ENCODE data around the gene BEND3.
"Not testable (repeated sequence)": the region's sequence is repeated elsewhere in the genome, so short reads cannot be mapped to it uniquely, and the experiment has no call there.

The BEND3 gene

GRCh38 chr6:107120404-107120803 is 5.1 kb upstream of the BEND3 start:
- DNase-seq, result no peak

DNA sequence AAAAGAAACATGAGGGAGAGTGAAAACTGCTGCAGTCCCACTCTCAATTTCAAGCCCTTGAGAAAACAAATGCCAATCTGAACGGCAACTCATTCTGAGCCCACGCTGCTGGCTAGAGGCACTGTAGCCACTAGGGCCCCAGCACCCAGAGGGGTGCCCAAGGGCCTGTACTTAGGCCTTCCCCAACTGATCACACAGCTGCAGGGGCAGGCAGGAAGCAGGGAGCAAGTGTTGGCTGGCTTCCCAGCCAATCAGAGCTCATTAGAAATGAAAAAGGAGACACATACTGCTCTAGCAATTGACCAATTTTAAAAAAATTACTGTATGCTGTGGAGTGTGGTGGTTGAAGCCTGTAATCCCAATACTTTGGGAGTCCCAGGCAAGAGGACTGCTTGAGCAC is 3.7 kb upstream of the BEND3 start:
- DNase-seq, result no peak

- DNase-seq, result not testable (repeated sequence)
These were observed 3.2 kb upstream of the BEND3 start for GRCh38 chr6:107118540-107118939.

GRCh38 chr6:107116931-107117330 is 1.6 kb upstream of the BEND3 start:
- DNase-seq, result no peak

- DNase-seq, result no peak
These were observed 1.1 kb upstream of the BEND3 start for GRCh38 chr6:107116328-107116892.

DNA sequence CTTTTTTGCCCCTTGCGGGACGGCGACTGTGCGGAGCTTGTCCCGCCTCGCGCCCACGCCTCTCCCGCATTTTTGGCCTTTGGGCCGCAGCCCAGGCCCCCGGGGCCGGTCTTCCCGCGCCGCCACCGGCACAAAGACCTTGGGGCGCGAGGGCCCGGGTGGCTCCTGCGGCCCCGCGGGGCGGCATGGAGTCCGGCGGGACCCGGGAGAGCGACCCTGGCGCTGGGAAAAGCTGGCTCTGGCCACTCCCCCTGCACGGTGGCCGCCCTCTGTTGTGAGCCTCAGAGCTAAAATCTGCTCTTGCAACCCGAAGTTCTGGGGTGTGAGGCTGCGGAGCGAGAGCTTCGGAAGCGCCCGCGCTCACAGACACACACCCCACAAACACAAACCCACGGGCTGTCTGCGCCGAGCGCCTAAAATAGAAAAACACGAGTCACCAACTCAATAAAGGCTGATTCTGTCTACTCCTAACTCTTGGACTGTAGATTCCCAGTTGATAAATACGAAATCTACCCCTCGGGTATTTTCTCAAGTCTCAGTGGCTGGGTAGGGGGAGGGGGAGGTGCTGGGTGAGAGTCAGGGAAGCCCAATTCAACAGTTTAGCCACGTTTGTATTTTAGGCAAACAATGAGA is 496 bp upstream of the BEND3 start:
- DNase-seq, result peak in 1 of 4 experiments; percentile 6

- peak; percentile 38 to 63 (median 42) for DNase-seq
These were observed 946 bp downstream of the BEND3 start for GRCh38 chr6:107114213-107114925.

- DNase-seq, result no peak
These were observed 5.1 kb downstream of the BEND3 start for GRCh38 chr6:107110200-107110599.

- no peak for DNase-seq
These were observed 7.0 kb downstream of the BEND3 start for GRCh38 chr6:107108201-107108890.

GRCh38 chr6:107107791-107108190 is 7.5 kb downstream of the BEND3 start:
- no peak for DNase-seq

DNA sequence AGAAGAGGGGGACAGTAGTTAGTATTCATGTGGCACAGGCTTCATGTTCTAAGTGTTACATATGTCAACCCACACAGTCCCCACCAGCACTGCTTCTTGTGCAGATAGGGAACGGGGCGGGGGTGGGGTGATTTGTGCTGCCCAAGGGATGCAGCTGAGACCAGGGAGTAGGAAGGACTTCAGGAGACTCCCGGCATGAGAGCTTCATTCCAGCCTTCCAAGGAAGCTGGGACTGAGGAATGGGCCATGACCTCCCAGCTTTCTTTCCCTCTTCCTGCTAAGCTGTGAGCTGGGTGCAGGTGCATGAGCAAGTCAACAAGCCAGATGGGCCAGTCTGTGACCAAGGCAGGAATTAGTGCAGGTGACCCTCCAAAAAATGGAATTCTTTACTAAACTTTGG is 9.2 kb downstream of the BEND3 start:
- DNase-seq, result no peak

DNA sequence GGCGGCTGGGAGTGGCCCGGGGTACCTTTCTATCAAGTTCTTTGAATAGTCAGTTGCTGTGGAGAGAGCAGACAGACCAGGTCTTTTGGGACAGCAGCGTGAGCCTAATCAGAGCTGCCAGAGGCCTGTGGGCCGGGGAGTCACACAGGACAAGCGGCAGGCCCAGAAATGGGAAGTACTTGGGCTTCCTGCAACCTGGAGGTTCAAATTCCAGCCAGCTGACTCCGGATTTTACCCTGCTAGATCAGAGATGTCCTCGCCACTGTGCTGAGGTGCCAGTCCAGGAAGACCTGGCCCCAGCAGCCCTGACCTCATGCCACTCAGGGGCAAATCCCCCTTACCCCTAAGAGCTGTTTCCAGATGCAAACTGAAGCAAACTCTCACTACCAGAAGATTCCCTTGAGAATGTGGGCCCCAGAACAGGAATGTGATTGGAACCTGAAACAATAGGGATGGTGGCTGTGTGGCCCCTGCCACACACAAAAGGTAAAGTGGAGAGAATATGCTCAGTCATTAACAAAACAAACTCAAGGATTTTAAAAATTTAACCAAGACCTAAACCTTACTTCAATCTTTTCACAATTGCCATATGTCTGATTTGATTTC is 9.7 kb downstream of the BEND3 start:
- no peak for DNase-seq

DNA sequence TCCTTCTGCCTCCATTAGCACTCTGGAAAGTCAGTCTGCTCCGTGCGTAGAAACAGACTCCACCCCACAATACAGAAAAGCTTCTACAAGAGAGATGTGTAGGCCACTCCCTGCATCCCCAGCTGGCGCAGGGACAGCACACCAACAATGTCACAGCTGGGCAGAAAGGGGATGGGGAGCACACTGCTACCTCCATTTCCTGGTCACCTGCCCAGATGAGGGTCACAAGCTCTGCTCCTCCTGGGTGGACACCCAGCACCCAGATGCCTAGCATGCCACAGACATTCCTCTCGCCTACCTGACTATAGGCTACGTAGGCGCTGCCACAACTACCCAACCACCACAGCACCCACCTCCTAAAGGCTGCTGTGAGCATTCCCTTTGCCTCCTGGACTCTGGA is 12.2 kb downstream of the BEND3 start:
- no peak for DNase-seq

GRCh38 chr6:107102414-107102805 is 12.9 kb downstream of the BEND3 start:
- no peak for DNase-seq

DNA sequence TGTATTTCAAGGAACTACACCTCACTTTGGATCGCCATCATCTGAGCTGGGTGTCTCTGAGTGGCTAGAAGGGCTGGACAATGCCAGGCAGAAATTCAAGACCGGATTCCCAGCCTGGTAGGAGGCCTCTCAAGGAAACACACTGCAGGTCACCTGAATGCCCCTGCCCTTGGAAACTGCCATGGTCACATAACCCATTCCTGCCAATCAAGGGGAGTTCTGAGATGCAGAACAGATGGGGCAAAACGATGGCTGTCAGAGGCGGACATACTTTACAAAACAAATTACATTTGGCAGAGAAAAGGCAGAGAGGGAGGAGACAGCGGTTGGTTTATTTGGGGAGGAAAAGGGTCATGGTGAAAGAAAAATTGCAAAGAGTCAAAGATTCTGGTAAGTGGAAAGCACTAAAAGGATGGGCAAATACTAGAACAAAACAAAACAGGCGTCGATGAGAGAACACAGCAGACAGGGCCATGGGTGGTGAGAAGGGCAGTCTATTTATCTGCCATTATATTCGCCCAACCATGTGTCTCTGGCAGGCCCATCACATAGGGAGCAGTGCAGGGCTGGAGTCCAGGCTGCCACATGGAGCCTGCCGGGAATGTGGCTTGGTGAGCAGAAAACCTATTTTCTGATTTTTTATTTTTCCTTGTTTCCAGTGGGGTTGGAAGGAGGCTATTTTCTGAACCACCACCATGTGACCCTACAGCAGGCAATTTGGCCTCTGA is 13.5 kb downstream of the BEND3 start:
- DNase-seq, result no peak

- no peak for DNase-seq
These were observed 14.1 kb downstream of the BEND3 start for GRCh38 chr6:107101211-107101610.

DNA sequence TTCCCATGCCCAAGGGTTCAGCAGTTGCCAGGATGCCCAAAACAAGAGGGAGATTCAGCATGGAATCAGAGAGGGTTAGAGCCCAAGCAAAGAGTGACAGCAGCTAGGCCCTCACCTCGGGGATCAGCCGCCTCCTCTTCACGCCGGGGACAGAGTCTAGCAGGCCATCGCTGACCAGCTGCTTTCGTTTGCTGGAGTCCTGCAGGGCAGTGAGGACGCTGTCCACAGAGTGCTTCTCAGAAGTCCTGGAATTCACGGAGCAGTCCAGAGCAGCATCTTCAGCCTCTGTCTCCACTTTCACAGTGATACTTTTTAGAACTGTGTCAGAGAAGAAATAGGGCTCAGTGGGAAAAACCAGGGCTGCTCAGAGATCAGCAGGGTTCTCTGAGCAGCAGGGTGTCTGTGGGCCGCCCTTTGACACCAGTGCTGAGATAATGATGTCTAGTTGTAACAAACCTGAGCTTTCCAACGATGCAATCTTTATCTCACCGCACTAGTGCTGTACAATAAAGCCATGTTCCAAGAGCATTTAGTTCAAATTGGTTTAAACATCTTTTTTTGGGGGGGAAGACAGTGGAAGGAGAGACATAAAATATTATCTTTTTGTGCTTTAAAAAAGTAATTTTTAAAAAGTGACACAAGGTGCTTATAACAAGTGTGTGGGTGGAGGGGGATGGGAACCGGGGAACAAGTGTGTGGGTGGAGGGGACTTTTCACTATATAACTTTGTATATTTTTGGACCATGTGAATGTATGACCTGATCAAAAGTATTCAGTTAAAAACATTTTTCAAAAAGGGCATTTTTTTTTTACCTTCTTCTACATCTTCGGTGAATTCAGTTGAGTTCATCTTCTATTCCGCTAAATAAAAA is 16.6 kb downstream of the BEND3 start:
- DNase-seq, result no peak

GRCh38 chr6:107084459-107084858 is 30.9 kb downstream of the BEND3 start:
- not testable (repeated sequence) for DNase-seq

GRCh38 chr6:107083921-107084320 is 31.4 kb downstream of the BEND3 start:
- DNase-seq, result no peak

- DNase-seq, result no peak
These were observed 32.1 kb downstream of the BEND3 start for GRCh38 chr6:107083047-107083768.

GRCh38 chr6:107082045-107082444 is 33.3 kb downstream of the BEND3 start:
- DNase-seq, result no peak
